ENCODE measurements around the gene MATN3.

MATN3 gene

DNA sequence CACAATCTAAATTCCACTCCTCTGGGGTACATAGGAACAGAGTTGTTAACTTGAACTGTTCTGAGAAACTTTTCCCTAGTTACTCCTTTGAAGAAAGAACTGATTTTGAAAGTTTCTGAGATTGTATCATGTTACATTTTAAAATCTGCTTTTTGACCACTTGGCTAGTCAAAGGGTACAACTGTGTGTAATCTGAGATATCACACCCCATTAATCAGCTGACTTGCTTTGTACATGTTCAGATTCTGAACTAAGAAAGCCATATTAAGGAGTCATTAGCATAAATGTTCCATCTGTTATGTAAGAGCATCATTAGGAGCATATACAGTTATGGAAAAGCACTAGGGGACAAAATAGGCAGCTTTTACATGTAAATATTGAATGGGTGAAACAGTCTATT lies 18.7 kb downstream of the MATN3 start:
- no peak for DNase-seq

- DNase-seq, result no peak
Measured at GRCh38 chr2:19991895-19992294, 20.6 kb downstream of the MATN3 start.

- DNase-seq, result no peak
Measured at GRCh38 chr2:19990416-19990728, 22.1 kb downstream of the MATN3 start.

GRCh38 chr2:19989667-19990415 lies 22.6 kb downstream of the MATN3 start, which contains the start of gene WDR35:
TSS of gene WDR35 (minus strand) at chr2:19990105. CDS start at chr2:19990015, 90 bp downstream.
- DNase-seq, result peak; percentile 87

GRCh38 chr2:19989342-19989666 lies 23.2 kb downstream of the MATN3 start:
- no peak for DNase-seq

- no peak for DNase-seq
Measured at GRCh38 chr2:19988600-19988999, 23.9 kb downstream of the MATN3 start.

DNA sequence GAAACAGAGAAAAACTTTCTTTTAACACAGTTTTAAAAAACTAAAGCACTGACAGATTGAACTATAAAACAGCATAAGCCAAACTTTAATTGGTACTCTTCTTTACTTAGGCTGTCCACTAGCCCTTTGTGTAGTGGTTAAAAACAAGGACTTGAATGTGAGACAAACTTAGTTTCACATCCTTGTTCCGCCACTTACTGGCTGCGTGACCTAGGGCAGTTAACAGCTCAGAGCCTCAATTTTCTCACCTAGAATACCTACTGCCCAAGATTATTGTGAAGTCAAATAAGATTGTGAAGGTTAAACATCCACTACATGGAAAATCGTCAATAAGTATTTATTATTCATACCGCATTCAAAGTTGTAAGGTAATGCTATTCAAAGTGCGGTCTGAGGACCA lies 24.5 kb downstream of the MATN3 start:
- DNase-seq, result no peak

- DNase-seq, result no peak
Measured at GRCh38 chr2:19982268-19982667, 30.2 kb downstream of the MATN3 start.

DNA sequence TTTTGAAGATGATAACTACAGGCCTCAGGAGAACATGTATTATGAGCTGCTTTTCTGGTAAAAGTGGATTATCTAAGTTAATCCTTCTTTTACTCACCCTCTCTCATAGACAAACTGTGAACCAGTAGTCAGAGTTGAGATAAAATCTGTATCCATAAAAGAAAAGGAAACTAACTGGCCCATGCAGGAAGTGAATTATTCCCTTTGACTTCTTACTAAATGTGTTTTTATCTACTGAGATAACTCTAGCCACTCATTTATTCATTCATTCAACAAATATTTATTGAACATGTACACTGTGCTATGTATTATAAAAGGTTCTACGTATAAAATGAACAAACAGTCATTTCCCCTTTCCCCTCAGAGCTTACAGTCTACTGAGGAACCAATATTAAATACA lies 32.5 kb downstream of the MATN3 start:
- DNase-seq, result no peak

DNA sequence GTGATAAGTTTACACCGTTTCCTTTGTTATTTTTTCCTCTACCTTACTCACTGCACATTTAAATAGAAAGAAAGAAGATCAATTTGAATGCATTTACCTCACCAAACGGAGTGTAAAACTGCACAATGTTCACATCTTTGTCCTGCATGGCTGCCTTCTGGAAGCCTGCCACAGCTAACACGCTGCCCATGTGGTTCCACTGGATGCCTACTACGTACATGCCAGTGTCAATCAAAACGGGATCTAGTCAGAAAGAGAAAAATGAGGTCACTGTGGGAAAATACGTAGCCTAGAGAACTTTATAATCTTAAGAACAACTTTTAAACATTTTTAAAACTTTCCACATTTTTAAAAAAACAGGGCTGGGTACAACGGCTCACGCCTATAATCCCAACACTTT lies 39.0 kb downstream of the MATN3 start:
- no peak for DNase-seq

- DNase-seq, result no peak
Measured at GRCh38 chr2:19971691-19972090, 40.8 kb downstream of the MATN3 start.

GRCh38 chr2:19963386-19963785 lies 49.1 kb downstream of the MATN3 start:
- no peak for DNase-seq

GRCh38 chr2:19955544-19956422 lies 56.7 kb downstream of the MATN3 start:
- peak; percentile 26 for DNase-seq

GRCh38 chr2:19949071-19949470 lies 63.4 kb downstream of the MATN3 start:
- no peak for DNase-seq

DNA sequence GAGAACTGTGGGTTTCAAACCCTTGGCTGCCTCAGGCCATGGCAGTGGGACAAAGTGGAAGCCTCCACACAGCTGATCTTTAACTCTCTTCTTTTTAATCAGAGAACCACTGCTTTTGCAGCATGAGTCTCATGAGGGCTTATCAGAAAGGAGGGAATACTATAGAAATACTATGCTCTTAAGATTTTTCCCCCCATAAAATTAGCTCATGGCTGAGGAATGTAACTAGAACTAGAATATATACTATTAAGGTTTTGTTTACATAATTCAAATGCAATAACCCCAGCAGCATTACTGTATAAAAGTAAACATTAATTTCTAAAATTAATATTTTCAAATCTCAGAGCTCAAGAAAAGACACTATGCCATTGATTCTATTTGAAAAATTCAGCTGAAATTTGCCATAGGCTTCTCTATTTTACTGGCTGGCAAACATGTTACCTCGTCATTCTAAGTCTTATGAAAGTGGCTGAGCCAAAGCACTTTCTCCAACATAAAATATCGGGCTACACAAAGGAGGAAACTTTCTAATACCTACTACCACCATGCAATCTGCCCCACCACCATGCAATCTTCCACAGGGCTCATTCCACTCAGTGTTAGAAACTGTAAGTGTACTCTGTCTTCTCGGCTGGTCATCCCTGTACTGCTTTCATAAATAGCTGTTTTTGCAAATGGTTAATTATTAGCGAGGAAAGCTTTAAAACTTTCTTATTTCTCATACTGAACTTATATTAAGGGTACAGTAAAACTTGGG lies 65.1 kb downstream of the MATN3 start:
- no peak for DNase-seq

DNA sequence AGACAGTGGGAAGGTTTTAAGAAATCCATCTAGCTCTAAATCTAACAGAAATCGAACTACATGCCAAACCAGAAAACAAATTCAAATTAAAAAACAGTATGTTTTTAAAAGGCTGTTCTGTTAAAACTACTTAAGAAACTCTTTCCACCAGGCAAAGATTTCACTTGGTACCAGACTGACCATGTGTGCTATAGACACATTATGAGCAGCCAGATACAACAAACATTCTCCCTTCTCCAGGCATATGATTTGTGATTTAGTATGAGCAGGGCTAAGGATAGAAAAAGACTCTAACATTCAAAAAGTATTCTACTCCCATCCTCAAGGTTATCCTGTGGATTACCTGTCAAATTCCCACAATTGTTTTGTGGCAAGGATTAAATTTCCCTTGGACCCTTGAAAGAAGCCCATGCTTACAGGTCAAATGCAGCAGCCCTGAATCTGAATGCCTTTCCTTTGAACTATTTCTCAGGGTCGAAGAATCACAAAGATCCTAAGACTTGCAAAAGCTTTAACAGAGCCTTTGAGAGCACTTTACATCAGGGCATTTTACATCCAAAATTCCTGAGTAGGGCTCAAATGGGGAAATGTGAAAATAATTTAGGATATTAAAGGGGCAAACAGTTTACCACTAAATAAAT lies 68.1 kb downstream of the MATN3 start:
- no peak for DNase-seq

DNA sequence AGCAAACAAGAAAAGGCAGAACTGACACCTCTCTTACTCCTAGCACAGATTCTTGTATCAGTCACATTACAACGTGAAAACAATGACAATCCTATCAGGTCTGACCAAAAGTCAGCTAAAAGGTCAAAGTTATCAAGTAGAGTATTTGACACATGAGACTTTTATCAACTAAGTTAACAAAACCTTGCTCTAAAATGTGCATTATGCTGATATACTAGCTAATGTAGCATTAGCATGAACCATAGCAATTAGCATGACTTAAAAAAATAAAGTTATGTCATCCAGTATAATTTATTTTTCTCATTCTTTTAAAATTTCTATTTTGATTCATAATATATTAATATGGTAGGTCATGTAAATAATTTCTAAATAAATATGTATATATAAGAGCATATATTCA lies 69.3 kb downstream of the MATN3 start:
- no peak for DNase-seq

- DNase-seq, result no peak
Measured at GRCh38 chr2:19942199-19942598, 70.3 kb downstream of the MATN3 start.

Data from activated CD4-positive, alpha-beta T cell treated with anti-CD3 and anti-CD28 coated beads, Interleukin-2, amount 50 U/mL, for 1 hour (primary cell).